MM.1S (cell line): Measurements from ENCODE around the gene BCL2.

ENCODE experiments used
- CTCF ChIP-seq: fragments of 300-600 bp; sonication (generic); IDR thresholded peaks from 2 replicates; pipeline ENCODE4 v1.5.1; 2016; ENCODE audit warnings: antibody characterized with exemption, low read length, mixed read lengths
- EZH2 ChIP-seq: fragments of 300-600 bp; sonication (generic); optimal IDR thresholded peaks from 2 replicates; pipeline ENCODE3; 2017; ENCODE audit warnings: low read depth, mild to moderate bottlenecking, antibody characterized with exemption, low read length, mixed read lengths
- EZH2phosphoT487 ChIP-seq: fragments of 300-600 bp; sonication (generic); IDR thresholded peaks from 2 replicates; pipeline ENCODE4 v1.6.1; 2018; ENCODE audit warnings: antibody characterized with exemption, low read length

GRCh38 chr18:63314062-63314790, 5.3 kb downstream of the BCL2 start:
- TF ChIP-seq EZH2: no peak
- no peak for TF ChIP-seq CTCF
- TF ChIP-seq EZH2phosphoT487: no peak
